LoVo (cell line): ENCODE data around the gene KRT82.
"Not testable (repeated sequence)": the region's sequence is repeated elsewhere in the genome, so short reads cannot be mapped to it uniquely, and the experiment has no call there.

Experiments used
- DNase-seq: peaks from one replicate; pipeline ENCODE4 v3.0.0-alpha.2; 2016; ENCODE audit warnings: low spot score

KRT82 gene

GRCh38 chr12:52410589-52411248, 4.6 kb upstream of the KRT82 start:
- not testable (repeated sequence) for DNase-seq

- DNase-seq: no peak
Observed at GRCh38 chr12:52407918-52408317, 1.8 kb upstream of the KRT82 start.

- no peak for DNase-seq
Observed at GRCh38 chr12:52404951-52405350, 1.2 kb downstream of the KRT82 start.

GRCh38 chr12:52403561-52403960, 2.6 kb downstream of the KRT82 start:
- no peak for DNase-seq

- DNase-seq: no peak
Observed at GRCh38 chr12:52402873-52403540, 3.1 kb downstream of the KRT82 start.

GRCh38 chr12:52402377-52402776, 3.8 kb downstream of the KRT82 start:
- DNase-seq: no peak

GRCh38 chr12:52401926-52402325, 4.2 kb downstream of the KRT82 start:
- DNase-seq: no peak

- no peak for DNase-seq
Observed at GRCh38 chr12:52401526-52401925, 4.6 kb downstream of the KRT82 start.

GRCh38 chr12:52400906-52401305, 5.2 kb downstream of the KRT82 start:
- DNase-seq: no peak

GRCh38 chr12:52399756-52400155, 6.4 kb downstream of the KRT82 start:
- DNase-seq: no peak

- DNase-seq: no peak
Observed at GRCh38 chr12:52398176-52398575, 8.0 kb downstream of the KRT82 start.

- DNase-seq: no peak
Observed at GRCh38 chr12:52396656-52397055, 9.5 kb downstream of the KRT82 start.

GRCh38 chr12:52395761-52396434, 10.2 kb downstream of the KRT82 start:
- DNase-seq: no peak

- no peak for DNase-seq
Observed at GRCh38 chr12:52394836-52395405, 11.2 kb downstream of the KRT82 start.

- no peak for DNase-seq
Observed at GRCh38 chr12:52392465-52393007, 13.6 kb downstream of the KRT82 start.

GRCh38 chr12:52391618-52392002, 14.5 kb downstream of the KRT82 start:
- no peak for DNase-seq

GRCh38 chr12:52390739-52391617, 15.2 kb downstream of the KRT82 start:
- DNase-seq: no peak

GRCh38 chr12:52389313-52390207, 16.6 kb downstream of the KRT82 start:
- DNase-seq: no peak

GRCh38 chr12:52387859-52388258, 18.3 kb downstream of the KRT82 start:
- no peak for DNase-seq

- no peak for DNase-seq
Observed at GRCh38 chr12:52385226-52385702, 20.9 kb downstream of the KRT82 start, which contains the start of gene KRT84. Gene KRT84, minus strand, starts transcription at chr12:52385652. Its CDS starts 67 bp downstream, at chr12:52385585.
